Right ventricle myocardium inferior (tissue), 1 donor: Measurements from ENCODE around the gene CPVL. TPM values are rescaled to one million over a fixed set of nuclear protein-coding genes. Genes with fewer than 3 reads are reported as not detected.

Experiments used
- ATAC-seq: fragments of 200-7000 bp; cut with Tn5 transposase; one replicate; pipeline ENCODE4 v1.9.1; 2020; ENCODE audit warnings: mild to moderate bottlenecking, moderate library complexity
- DNase-seq: peaks from one replicate; pipeline ENCODE4 v3.0.0; 2021; ENCODE audit errors: missing footprints
- intact Hi-C: fragments of 100-400 bp; cut with DNase I; formaldehyde crosslinking; loops from one replicate; pipeline ENCODE4 v1.11.0; 2022
- total RNA-seq: library from RNA; stranded (reverse); fragmentation: NEBNext Ultra II Directional; extraction: Animal tissue kit (Norgen Biotek cat#: 25700); gene quantifications from one replicate; pipeline ENCODE4 v1.2.1, GENCODE V29; 2021
- donor health status: DM: no; HTN: yes; CAD: no; lungs with severe emphysema.

CPVL gene
- total RNA-seq, 1 donor from 2014 or later: 50.6 TPM

DNA sequence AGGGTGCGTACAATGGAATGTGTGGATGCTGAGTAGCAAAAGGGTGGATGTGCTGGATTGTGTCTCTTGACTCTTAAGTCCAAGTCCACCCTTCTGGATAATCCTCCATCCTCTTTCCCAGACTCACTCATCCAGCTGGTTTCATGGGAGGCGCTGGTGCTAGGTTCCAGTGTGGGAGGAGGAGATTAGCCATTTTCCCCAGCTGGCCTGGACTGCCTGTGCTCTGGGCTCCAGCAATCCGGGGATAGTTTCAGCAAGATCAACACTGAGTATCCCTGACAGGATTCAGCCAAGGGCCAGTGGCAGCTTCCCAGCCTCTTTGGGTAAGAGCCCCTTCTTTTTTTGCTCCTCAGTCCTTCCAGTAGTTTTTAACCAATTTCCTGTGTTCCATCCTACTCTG is 166.6 kb downstream of the CPVL start:
- ATAC-seq (peak; percentile 88), DNase-seq (peak; percentile 75)
- intact Hi-C loops: no loop called here

GRCh38 chr7:28977881-28978280 is 168.5 kb downstream of the CPVL start:
- DNase-seq (no peak), ATAC-seq (no peak)

GRCh38 chr7:28976022-28976421 is 170.3 kb downstream of the CPVL start:
- DNase-seq (no peak), ATAC-seq (peak; percentile 29)
- intact Hi-C loops: no loop called here

More at GRCh38 chr7:28977881-28978280, 168.5 kb downstream of the CPVL start:
- intact Hi-C loops: no loop called here

- intact Hi-C loops: no loop called here
- DNase-seq (no peak), ATAC-seq (no peak)
These were observed 172.7 kb downstream of the CPVL start for GRCh38 chr7:28973591-28973990.

DNA sequence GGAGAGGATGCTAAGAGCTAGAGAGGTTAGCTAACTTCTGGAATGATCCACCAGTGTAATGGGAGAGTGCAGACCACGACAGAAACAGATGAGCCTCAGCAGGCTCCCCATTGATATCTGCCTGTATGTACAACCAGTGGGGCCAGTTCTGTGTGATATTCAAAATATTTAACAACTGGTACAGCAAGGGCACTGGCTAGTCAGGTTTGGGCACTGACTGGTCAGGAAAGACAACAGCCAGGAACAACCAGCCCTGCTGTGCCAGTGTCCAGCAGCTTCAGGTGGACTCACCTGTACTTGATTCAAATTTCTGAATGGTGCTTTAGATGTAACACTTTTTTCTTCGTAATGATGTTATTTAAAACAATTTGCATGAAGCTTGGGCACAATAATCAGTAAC is 182.3 kb downstream of the CPVL start:
- intact Hi-C loops: loop anchor here (5.0 kb wide), 1 partner anchor 33 kb away; no protein-coding TSS in a partner anchor

GRCh38 chr7:28961972-28962371 is 184.4 kb downstream of the CPVL start:
- no peak for ATAC-seq
- peak; percentile 39 for DNase-seq
- intact Hi-C loops: loop anchor here (5.0 kb wide), 1 partner anchor 35 kb away; no protein-coding TSS in a partner anchor

More for the DNA sequence above, 182.3 kb downstream of the CPVL start:
- DNase-seq (no peak), ATAC-seq (no peak)

DNA sequence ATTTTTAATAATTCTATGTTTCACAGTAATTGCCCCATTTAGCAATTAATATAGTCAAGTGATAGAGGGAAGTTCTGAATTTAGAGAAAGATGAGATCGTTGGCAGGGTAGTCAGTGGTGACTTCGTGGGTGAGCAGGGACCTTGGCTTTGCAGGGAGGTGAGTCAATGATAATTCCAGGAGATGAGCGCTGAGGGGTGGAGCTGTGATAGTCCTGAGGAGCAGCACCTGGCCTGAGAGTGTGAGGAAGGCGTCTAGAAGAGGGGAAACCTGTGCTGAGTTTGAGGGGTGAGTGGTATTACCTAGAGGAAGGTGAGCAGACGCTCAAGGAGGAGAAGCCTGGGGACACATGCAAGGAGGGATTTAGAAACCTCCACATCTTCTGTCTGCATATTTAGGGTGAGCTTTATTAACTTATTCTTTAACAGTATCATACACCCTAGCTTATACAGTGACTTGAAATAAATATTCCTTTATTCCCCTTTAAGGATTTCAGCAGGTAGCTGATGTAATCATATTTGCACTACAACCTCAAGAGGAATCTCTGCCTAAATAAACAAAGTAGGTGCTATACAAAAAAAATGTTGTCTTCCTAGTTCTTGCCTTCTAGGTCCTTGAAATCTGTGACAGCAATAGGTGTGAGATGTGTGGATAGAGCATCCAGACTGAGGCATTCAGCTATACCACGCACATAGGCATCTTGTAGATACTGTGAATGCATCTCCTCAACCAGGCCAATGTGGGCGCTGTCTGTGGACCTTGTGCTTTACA is 186.1 kb downstream of the CPVL start:
- intact Hi-C loops: loop anchor here (5.0 kb wide), 1 partner anchor 37 kb away; no protein-coding TSS in a partner anchor
- ATAC-seq: no peak
- peak; percentile 43 for DNase-seq

DNA sequence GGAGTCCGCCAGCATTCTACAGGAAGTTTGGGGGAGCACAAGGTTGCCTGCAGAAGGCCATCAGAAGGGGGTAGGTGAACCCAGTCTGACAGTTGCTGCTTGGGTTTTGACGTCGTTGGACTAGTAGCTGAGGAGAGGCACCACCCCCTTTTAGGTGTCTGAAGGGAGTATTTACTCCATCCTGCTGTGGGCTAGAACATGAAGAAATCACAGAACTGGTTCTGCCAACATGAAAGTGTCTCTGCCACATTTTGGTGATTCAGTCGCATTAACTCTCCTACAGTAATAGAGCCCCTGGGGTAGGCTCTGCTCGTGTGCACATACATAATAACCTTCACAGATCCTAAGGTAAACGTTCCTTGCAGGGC is 187.4 kb downstream of the CPVL start:
- ATAC-seq (no peak), DNase-seq (no peak)
- intact Hi-C loops: loop anchor here (5.0 kb wide), 2 partner anchors 58 to 78 kb away; no protein-coding TSS in a partner anchor

- ATAC-seq (peak; percentile 67), DNase-seq (peak; percentile 92)
- intact Hi-C loops: loop anchor here (5.0 kb wide), 2 partner anchors 59 to 79 kb away; no protein-coding TSS in a partner anchor
These were observed 187.9 kb downstream of the CPVL start, which contains the start of gene TRIL for GRCh38 chr7:28958235-28958979. TSS of gene TRIL (minus strand) at chr7:28958330. CDS start at chr7:28958046, 284 bp downstream.

DNA sequence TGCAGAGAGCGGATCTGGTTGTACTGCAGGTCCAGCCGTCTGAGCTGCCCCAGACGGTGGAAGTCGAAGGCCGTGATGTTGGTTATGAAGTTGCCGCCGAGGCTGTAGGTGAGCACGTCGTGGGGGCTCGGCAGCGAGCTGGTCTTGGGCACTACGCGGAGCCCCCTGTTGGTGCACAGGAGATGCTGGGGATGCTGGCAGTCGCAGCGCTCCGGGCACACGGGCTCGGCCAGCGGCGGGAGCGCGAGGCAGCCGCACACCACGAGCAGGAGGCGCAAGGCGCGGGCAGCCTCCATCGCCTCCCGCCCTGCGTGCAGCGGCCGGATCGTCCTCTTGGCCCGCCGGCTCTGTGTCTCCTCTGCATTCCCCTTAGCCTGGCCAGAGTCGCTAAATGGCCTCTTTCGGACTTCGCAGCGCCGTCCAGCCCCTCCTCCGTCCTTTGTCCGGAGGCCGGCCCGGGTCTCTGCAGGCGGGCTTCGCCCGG is 188.5 kb downstream of the CPVL start:
- peak; percentile 62 for DNase-seq
- intact Hi-C loops: loop anchor here (1.0 to 5.0 kb wide), 4 partner anchors 35 to 145 kb away; no protein-coding TSS in a partner anchor
- ATAC-seq: peak; percentile 26

- intact Hi-C loops: loop anchor here (1.0 to 5.0 kb wide), 4 partner anchors 34 to 145 kb away; no protein-coding TSS in a partner anchor
- DNase-seq (peak; percentile 68), ATAC-seq (peak; percentile 26)
These were observed 189.1 kb downstream of the CPVL start for GRCh38 chr7:28957064-28957750.

GRCh38 chr7:28956608-28957063 is 189.7 kb downstream of the CPVL start:
- ATAC-seq: peak; percentile 77
- peak; percentile 77 for DNase-seq
- intact Hi-C loops: loop anchor here (1.0 to 5.0 kb wide), 4 partner anchors 34 to 146 kb away; no protein-coding TSS in a partner anchor

DNA sequence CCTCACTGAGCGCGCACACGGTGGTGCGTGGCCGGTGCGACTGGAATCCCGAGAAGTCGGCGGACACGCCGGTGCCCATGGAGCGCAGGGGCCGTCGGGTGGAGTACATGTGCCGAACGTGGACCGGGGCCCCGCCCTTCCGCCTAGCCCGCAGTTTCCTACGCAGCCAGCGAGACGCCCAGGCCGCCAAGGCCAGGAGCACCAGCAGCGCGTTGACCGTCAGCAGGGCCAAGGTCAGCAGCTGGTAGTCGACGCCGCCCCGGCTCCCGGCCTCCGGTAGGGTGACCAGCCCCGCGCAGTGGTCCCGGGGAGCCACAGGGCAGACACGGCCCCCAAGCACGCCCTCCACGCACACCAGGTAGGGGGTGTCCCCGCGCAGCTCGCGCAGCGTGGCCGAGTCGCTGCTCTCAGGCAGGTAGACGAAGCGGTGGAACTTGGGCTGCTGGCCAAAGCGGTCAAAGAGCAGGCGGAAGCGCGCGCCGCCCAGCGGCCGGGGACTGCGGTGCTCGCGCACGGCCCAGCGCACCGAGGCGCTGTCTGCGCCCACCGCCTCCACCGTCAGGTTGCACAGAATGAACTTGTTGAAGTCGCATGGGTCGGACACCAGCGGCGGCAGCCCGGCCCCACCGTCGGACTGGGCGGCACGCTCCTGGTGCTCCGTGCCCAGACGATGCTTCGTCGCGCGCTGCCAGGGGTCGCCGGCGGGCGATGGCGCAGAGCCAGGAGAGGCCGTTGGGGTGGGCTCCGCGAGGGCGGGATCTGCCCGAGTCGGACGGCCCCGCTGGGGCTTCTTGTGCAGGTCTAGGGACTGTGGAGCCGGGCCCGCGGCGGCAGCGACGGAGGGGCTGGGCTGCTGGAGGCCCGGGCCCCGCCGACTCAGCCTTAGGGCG is 190.4 kb downstream of the CPVL start:
- ATAC-seq (peak; percentile 69), DNase-seq (peak; percentile 90)
- intact Hi-C loops: loop anchor here (2.0 to 5.0 kb wide), 3 partner anchors 33 to 81 kb away; no protein-coding TSS in a partner anchor

DNA sequence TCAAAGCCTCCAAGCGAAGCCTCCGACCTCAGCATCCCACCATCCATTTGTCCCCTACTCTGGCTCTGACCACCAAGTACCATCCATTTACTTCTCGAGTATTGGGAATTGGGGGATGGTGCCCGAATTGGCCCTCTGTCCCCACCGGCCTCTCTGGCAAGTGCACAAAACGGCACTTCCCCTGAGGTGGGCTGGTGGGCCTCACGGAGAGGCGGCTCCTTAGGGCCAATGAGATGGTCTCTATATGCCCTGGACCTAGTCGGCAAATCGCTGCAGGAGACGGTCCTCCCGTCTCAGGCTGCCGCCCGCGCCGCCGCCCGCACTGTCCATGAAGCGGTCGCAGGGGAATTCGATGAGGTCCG is 191.0 kb downstream of the CPVL start:
- intact Hi-C loops: loop anchor here (5.0 kb wide), 2 partner anchors 62 to 82 kb away; no protein-coding TSS in a partner anchor
- DNase-seq (no peak), ATAC-seq (no peak)

DNA sequence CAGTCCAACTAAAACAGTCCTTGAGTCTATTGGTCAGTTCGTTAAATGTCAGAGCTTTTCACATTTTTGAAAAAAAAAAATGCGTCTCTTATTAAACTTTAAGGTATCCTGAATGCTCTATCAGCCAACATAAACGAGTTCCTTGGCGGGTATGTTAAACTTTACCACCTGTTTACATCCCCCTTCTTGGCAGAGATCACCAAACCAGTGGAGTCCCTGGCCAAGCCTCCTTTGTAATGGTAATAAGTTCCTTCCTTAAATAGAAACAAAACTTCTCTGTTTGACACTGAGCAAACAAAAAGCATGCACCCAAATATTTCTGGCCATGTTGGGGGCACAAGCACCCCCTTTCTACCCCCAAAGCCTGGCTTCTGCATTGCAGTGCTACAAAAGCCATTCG is 191.4 kb downstream of the CPVL start:
- no peak for ATAC-seq
- intact Hi-C loops: loop anchor here (5.0 kb wide), 2 partner anchors 62 to 82 kb away; no protein-coding TSS in a partner anchor

DNA sequence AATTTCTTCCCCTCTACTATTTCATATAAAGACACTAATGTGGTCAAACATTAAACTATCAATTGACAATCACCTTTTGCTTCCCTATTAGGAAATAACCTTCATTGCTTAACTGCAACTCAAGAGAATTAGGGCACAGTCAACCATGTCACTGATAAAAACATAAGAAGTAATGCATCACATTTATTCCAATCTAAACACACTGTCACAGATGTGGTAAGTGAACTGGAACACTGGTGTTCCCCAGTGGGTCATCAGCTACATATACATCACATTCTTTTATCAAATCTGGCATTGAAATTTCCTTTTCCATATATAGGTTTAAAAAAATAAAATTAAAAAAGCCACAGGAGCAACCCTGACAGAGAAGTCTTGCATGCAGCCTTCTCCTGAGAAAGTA is 191.9 kb downstream of the CPVL start:
- intact Hi-C loops: no loop called here
- ATAC-seq (no peak), DNase-seq (no peak)

More for the DNA sequence above, 191.4 kb downstream of the CPVL start:
- DNase-seq: no peak

GRCh38 chr7:28953633-28954032 is 192.7 kb downstream of the CPVL start:
- DNase-seq (no peak), ATAC-seq (no peak)
- intact Hi-C loops: no loop called here
